GM12878 (cell line): ENCODE measurements around the gene TNFRSF6B. TPM values are rescaled to one million over a fixed set of nuclear protein-coding genes. Genes with fewer than 3 reads are reported as not detected.

Experiments used
- ATAC-seq: fragments of 200-7000 bp; cut with Tn5 transposase; 3 replicates; pipeline ENCODE4 v1.9.1; 2020; ENCODE audit warnings: mild to moderate bottlenecking, moderate library complexity
- BruUV-seq: library from RNA; stranded (reverse); fragments of 400-500 nt; replicated peaks from 2 replicates; lab custom pipeline; 2021; lab: Mats Ljungman, UMichigan
- CTCF ChIA-PET: fragments of 300-600 bp; sonication (Branson Sonifier 250); formaldehyde crosslinking; extraction: SDS; loops from one replicate; lab custom pipeline; 2021; ENCODE audit warnings: inconsistent platforms; lab: Yijun Ruan, JAX
- POLR2A ChIA-PET: fragments of 350-600 bp; formaldehyde crosslinking; extraction: SDS; loops from one replicate; lab custom pipeline; 2021; ENCODE audit warnings: inconsistent platforms; lab: Charles Lee
- RAD21 ChIA-PET: fragments of 300-600 bp; sonication (Branson Sonifier 250); formaldehyde crosslinking; loops from one replicate; lab custom pipeline; 2023; ENCODE audit warnings: antibody characterized with exemption; ENCODE audit not compliant: unreplicated experiment; lab: Charles Lee
- SMC1A ChIA-PET: fragments of 300-600 bp; sonication (Branson Sonifier 250); formaldehyde crosslinking; loops from one replicate; lab custom pipeline; 2023; ENCODE audit not compliant: unreplicated experiment, uncharacterized antibody; lab: Charles Lee
- DNase-seq: peaks from one replicate; pipeline ENCODE4 v3.0.0-alpha.2; 2011; ENCODE audit warnings: low read depth, low spot score
- FAIRE-seq: peaks from 3 replicates; lab custom pipeline; 2011; peaks lifted over from hg19 to GRCh38; lab: Jason Lieb, UNC
- H2AFZ ChIP-seq: 2 replicates; pipeline ENCODE4 v1.6.0; 2011; ENCODE audit warnings: low read depth, low read length, control low read depth; ENCODE audit not compliant: control insufficient read depth
- H3K27ac ChIP-seq: 2 replicates; pipeline ENCODE4 v1.5.1; 2011; ENCODE audit warnings: control low read depth; ENCODE audit not compliant: control insufficient read depth, insufficient read depth
- H3K27me3 ChIP-seq, 2 experiments: replicated peaks in 1 of 2; 2 replicates each; pipeline versions ENCODE4 v1.6.0 to v1.6.1; 2011; ENCODE audit warnings: low read length in 1 of 2; ENCODE audit not compliant: control insufficient read depth in 2 of 2, insufficient read depth in 2 of 2
- H3K36me3 ChIP-seq, 2 experiments: 2 replicates each; pipeline ENCODE4 v1.5.1; 2011; ENCODE audit warnings: low read length in 1 of 2; ENCODE audit not compliant: control insufficient read depth in 2 of 2, insufficient read depth in 2 of 2
- H3K4me1 ChIP-seq: 2 replicates; pipeline ENCODE4 v1.6.1; 2011; ENCODE audit warnings: mild to moderate bottlenecking, low read length, moderate library complexity, mixed read lengths; ENCODE audit not compliant: control insufficient read depth, insufficient read depth
- H3K4me2 ChIP-seq: 2 replicates; pipeline ENCODE4 v1.6.0; 2011; ENCODE audit warnings: control low read depth; ENCODE audit not compliant: control insufficient read depth, insufficient read depth
- H3K4me3 ChIP-seq: fragments of 200-600 bp; sonication (generic); 2 replicates; pipeline ENCODE4 v1.5.1; 2016
- H3K79me2 ChIP-seq: 2 replicates; pipeline ENCODE4 v1.6.0; 2011; ENCODE audit warnings: low read length; ENCODE audit not compliant: control insufficient read depth, insufficient read depth
- H3K9ac ChIP-seq: 2 replicates; pipeline ENCODE4 v1.8.0; 2011; ENCODE audit warnings: low read length, control low read depth, mixed read lengths; ENCODE audit not compliant: control insufficient read depth, insufficient read depth
- H3K9me3 ChIP-seq: replicated peaks from 3 replicates; pipeline ENCODE4 v1.5.1; 2011; ENCODE audit warnings: mild to moderate bottlenecking, low read length; ENCODE audit not compliant: control insufficient read depth, insufficient read depth
- H4K20me1 ChIP-seq: 2 replicates; pipeline ENCODE4 v1.6.0; 2011; ENCODE audit not compliant: control insufficient read depth, insufficient read depth
- ASH2L ChIP-seq: fragments of 300-600, 200-600 bp; sonication (generic); IDR thresholded peaks from 2 replicates; pipeline ENCODE4 v1.6.1; 2017; ENCODE audit warnings: low read depth, mild to moderate bottlenecking, borderline replicate concordance
- ATF3 ChIP-seq: IDR thresholded peaks from 2 replicates; pipeline ENCODE4 v1.6.1; 2011; ENCODE audit warnings: low read depth, mild to moderate bottlenecking, low read length, moderate library complexity, borderline replicate concordance; ENCODE audit errors: extremely low read depth
- CEBPB ChIP-seq, 2 experiments: fragments of 150-350 bp in 1 of 2; IDR thresholded peaks; 2 replicates each; pipeline ENCODE4 v1.6.1; 2012 to 2014; ENCODE audit warnings: low read depth in 2 of 2, low read length in 2 of 2, borderline replicate concordance in 1 of 2, inconsistent platforms in 1 of 2
- CHD1 ChIP-seq: IDR thresholded peaks from 2 replicates; pipeline ENCODE4 v1.6.1; 2012; ENCODE audit warnings: low read depth, low read length, improper control_type of control experiment
- GABPA ChIP-seq: IDR thresholded peaks from 2 replicates; pipeline ENCODE4 v1.6.1; 2014; ENCODE audit warnings: antibody characterized with exemption, low read depth, mild to moderate bottlenecking, inconsistent platforms
- KDM1A ChIP-seq: fragments of 200-600 bp; sonication (generic); IDR thresholded peaks from 2 replicates; pipeline ENCODE4 v1.6.1; 2016; ENCODE audit warnings: borderline replicate concordance
- MXI1 ChIP-seq: fragments of 150-350 bp; IDR thresholded peaks from 2 replicates; pipeline ENCODE4 v1.6.1; 2011; ENCODE audit warnings: low read depth, mild to moderate bottlenecking, inconsistent platforms, low read length, improper control_type of control experiment
- NBN ChIP-seq: fragments of 450-650 bp; IDR thresholded peaks from 2 replicates; pipeline ENCODE4 v1.6.1; 2016
- NFYB ChIP-seq: IDR thresholded peaks from 2 replicates; pipeline ENCODE4 v1.6.1; 2011; ENCODE audit warnings: low read depth, mild to moderate bottlenecking, low read length, improper control_type of control experiment, moderate library complexity; ENCODE audit not compliant: insufficient read depth
- NR2C1 ChIP-seq: fragments of 450-650 bp; IDR thresholded peaks from 2 replicates; pipeline ENCODE4 v1.6.1; 2017; ENCODE audit warnings: antibody characterized with exemption, mild to moderate bottlenecking, moderate library complexity
- PAX5 ChIP-seq: IDR thresholded peaks from 2 replicates; pipeline ENCODE4 v1.6.1; 2011; ENCODE audit warnings: low read depth, low read length, borderline replicate concordance
- PAX8 ChIP-seq: fragments of 450-650 bp; IDR thresholded peaks from 2 replicates; pipeline ENCODE4 v1.6.1; 2017; ENCODE audit warnings: mild to moderate bottlenecking, moderate library complexity
- REST ChIP-seq: IDR thresholded peaks from 2 replicates; pipeline ENCODE4 v1.6.1; 2012; ENCODE audit warnings: mild to moderate bottlenecking, low read depth, low read length
- SP1 ChIP-seq: IDR thresholded peaks from one replicate; pipeline ENCODE4 v1.6.1; 2011; ENCODE audit warnings: low read depth, low read length
- SPI1 ChIP-seq: IDR thresholded peaks from 2 replicates; pipeline ENCODE4 v1.6.1; 2011; ENCODE audit warnings: low read depth, mild to moderate bottlenecking, low read length, moderate library complexity, borderline replicate concordance; ENCODE audit not compliant: insufficient read depth
- TCF12 ChIP-seq: IDR thresholded peaks from 2 replicates; pipeline ENCODE4 v1.6.1; 2011; ENCODE audit warnings: low read depth, mild to moderate bottlenecking, low read length
- ZBTB4 ChIP-seq: fragments of 450-650 bp; formaldehyde crosslinking; IDR thresholded peaks from 2 replicates; pipeline ENCODE4 v1.4.0; 2022; ENCODE audit warnings: mild to moderate bottlenecking, moderate library complexity
- ZNF24 ChIP-seq: fragments of 450-650 bp; IDR thresholded peaks from 2 replicates; pipeline ENCODE4 v1.6.1; 2017; ENCODE audit warnings: antibody characterized with exemption, mild to moderate bottlenecking
- WGBS: methylation state at CpG from one replicate; pipeline ENCODE4 v1.1.6; 2016; ENCODE audit warnings: low lambda C conversion rate; ENCODE audit not compliant: insufficient replicate concordance, insufficient coverage; ENCODE audit errors: missing lambda C conversion rate; 5-methylcytosine and 5-hydroxymethylcytosine counted together
- in situ Hi-C: fragments of 300-500 bp; cut with MboI; formaldehyde crosslinking; loops from 9 replicates; pipeline ENCODE4 v1.14.3; 2018; ENCODE audit warnings: mixed read lengths
- intact Hi-C: fragments of 100-400 bp; cut with micrococcal nuclease; formaldehyde crosslinking; loops from one replicate; pipeline ENCODE4 v1.14.2; 2022; ENCODE audit not compliant: unreplicated experiment
- polyA plus RNA-seq, 11 experiments: library from polyadenylated mRNA; depleted of rRNA in 4 of 11; unstranded in 6 of 11; stranded (reverse) in 5 of 11; fragments of >200 nt; fragmentation: Nextera tagmentation in 4 of 11; fragmentation: Illumina TruSeq in 1 of 11; extraction: Ambion mirVana in 4 of 11; extraction: Trizol in 1 of 11; gene quantifications; 1 replicate in 1 of 11; 2 replicates in 10 of 11; pipeline versions ENCODE4 v1.2.1 to v1.2.3, GENCODE V29; 2011 to 2016; ENCODE audit warnings: inconsistent platforms in 2 of 11, missing spikeins in 2 of 11, low read depth in 1 of 11
- total RNA-seq, 4 experiments: library from RNA; depleted of rRNA in 3 of 4; stranded (reverse); fragments of >200 nt in 3 of 4; fragmentation: Illumina TruSeq in 1 of 4; extraction: Trizol in 1 of 4; gene quantifications; 2 replicates each; pipeline versions ENCODE4 v1.2.1 to v1.2.3, GENCODE V29; 2013 to 2021

TNFRSF6B gene
- total and polyA plus RNA-seq, 10 of the 15 experiments (the other 5 are each of a cell fraction or from before 2014, with no cell fraction given) = 0.67 to 2.2 (median 1.8) TPM; not detected in 7

GRCh38 chr20:63661959-63662812, 34.3 kb upstream of the TNFRSF6B start:
- intact Hi-C loops = no loop called here
- RAD21 ChIA-PET = no interaction called here

More at GRCh38 chr20:63661959-63662812, 34.3 kb upstream of the TNFRSF6B start:
- SMC1A ChIA-PET = interaction anchor here (0.7 kb wide), 1 partner anchor 46 kb away, joined by 3 read pairs; no protein-coding TSS in a partner anchor
- CTCF ChIA-PET = no interaction called here
- no peaks in the 10 kb centered on the region for H3K9me3 ChIP-seq
- H3K79me2 ChIP-seq = peaks cover 10% of the 10 kb centered on the region
- in situ Hi-C loops = no loop called here
- BruUV-seq = no TSS peak
- no peak overlapping the region for H2AFZ ChIP-seq
- DNase-seq = no peak
- no peak overlapping the region for H3K4me3 ChIP-seq
- POLR2A ChIA-PET = no interaction called here
- no peak for ATAC-seq
- H3K27ac ChIP-seq = no peak overlapping the region
- H4K20me1 ChIP-seq = no peaks in the 10 kb centered on the region
- no peak overlapping the region for H3K9ac ChIP-seq
- no peaks in the 10 kb centered on the region for H3K27me3 ChIP-seq
- H3K36me3 ChIP-seq = peaks cover 0 to 10% of the 10 kb centered on the region in 2 experiments; a peak in 2 of 4 replicates
- FAIRE-seq = no peak
- 91% methylated on average over 32 of the region's 33 CpGs for WGBS
- TF ChIP-seq SPI1 (no peak), NFYB (no peak), ZBTB4 (CRISPR knock-in tag) (no peak), GABPA (no peak), CHD1 (no peak), TCF12 (no peak), PAX8 (no peak), PAX5 (no peak), ASH2L (no peak), NBN (no peak), CEBPB (IDR thresholded peaks at IDR 0.05; ENCODE audit: borderline replicate concordance in 1 of 2, low read depth in 2 of 2, low read length in 2 of 2) (no peak), ATF3 (no peak), MXI1 (no peak), KDM1A (no peak), REST (no peak), SP1 (no peak), ZNF24 (no peak), NR2C1 (no peak)
- peaks cover 8% of the 10 kb centered on the region for H3K4me1 ChIP-seq
- no peak overlapping the region for H3K4me2 ChIP-seq
